ENCODE data around the gene SLC38A5.

DNA sequence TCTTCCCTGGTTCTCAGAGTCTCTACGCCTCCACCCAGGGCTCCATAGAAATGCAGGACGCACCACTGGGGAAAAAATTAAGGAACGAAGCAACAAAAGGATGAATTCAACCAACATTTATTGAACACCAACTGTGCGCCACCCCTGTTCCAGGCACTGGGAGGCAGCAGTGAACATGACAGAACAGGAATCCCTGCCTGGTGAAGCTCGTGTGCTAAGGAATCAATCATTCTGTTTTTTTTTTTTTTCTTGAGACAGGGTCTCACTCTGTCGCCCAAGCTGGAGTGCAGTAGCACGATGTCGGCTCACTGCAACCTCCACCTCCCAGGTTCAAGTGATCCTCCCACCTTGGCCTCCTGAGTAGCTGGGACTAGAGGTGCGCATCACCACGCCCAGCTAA lies 4.1 kb upstream of the SLC38A5 start:
- TF ChIP-seq, protein P1, sequence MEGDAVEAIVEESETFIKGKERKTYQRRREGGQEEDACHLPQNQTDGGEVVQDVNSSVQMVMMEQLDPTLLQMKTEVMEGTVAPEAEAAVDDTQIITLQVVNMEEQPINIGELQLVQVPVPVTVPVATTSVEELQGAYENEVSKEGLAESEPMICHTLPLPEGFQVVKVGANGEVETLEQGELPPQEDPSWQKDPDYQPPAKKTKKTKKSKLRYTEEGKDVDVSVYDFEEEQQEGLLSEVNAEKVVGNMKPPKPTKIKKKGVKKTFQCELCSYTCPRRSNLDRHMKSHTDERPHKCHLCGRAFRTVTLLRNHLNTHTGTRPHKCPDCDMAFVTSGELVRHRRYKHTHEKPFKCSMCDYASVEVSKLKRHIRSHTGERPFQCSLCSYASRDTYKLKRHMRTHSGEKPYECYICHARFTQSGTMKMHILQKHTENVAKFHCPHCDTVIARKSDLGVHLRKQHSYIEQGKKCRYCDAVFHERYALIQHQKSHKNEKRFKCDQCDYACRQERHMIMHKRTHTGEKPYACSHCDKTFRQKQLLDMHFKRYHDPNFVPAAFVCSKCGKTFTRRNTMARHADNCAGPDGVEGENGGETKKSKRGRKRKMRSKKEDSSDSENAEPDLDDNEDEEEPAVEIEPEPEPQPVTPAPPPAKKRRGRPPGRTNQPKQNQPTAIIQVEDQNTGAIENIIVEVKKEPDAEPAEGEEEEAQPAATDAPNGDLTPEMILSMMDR (IDR thresholded peaks at IDR 0.05) = peak; percentile 27
- TF ChIP-seq EZH2 (IDR thresholded peaks at IDR 0.05) = no peak
- TF ChIP-seq EZH2phosphoT487 (IDR thresholded peaks at IDR 0.05) = no peak

Data from neural progenitor cell (in vitro differentiated cells).